Astrocyte (in vitro differentiated cells and primary cell): ENCODE results near the gene KRTAP16-1. TPM values are rescaled to one million over a fixed set of nuclear protein-coding genes. Genes with fewer than 3 reads are reported as not detected.

Source experiments
- DNase-seq: peaks from one replicate; pipeline ENCODE4 v3.0.0-alpha.2; 2010; ENCODE audit warnings: low read depth
- FAIRE-seq: peaks from 2 replicates; lab custom pipeline; 2011; peaks lifted over from hg19 to GRCh38; lab: Jason Lieb, UNC
- H2AFZ ChIP-seq: 2 replicates; pipeline ENCODE4 v1.6.0; 2012; ENCODE audit warnings: low read depth, low read length, inconsistent platforms
- H3K27ac ChIP-seq: 2 replicates; pipeline ENCODE4 v1.5.1; 2011; ENCODE audit warnings: low read depth, low read length, inconsistent platforms
- H3K27me3 ChIP-seq: 2 replicates; pipeline ENCODE4 v1.6.0; 2011; ENCODE audit warnings: low read length, inconsistent platforms; ENCODE audit not compliant: insufficient read depth
- H3K36me3 ChIP-seq: 2 replicates; pipeline ENCODE4 v1.5.1; 2011; ENCODE audit warnings: low read length, inconsistent platforms; ENCODE audit not compliant: insufficient read depth
- H3K4me1 ChIP-seq: 2 replicates; pipeline ENCODE4 v1.5.1; 2011; ENCODE audit warnings: low read length, inconsistent platforms; ENCODE audit not compliant: insufficient read depth
- H3K4me2 ChIP-seq: 2 replicates; pipeline ENCODE4 v1.6.0; 2012; ENCODE audit warnings: low read length, inconsistent platforms
- H3K4me3 ChIP-seq: 2 replicates; pipeline ENCODE4 v1.5.1; 2011; ENCODE audit warnings: low read depth, mild to moderate bottlenecking, low read length, inconsistent platforms; ENCODE audit not compliant: insufficient read depth
- H3K79me2 ChIP-seq: 2 replicates; pipeline ENCODE4 v1.6.0; 2012; ENCODE audit warnings: mild to moderate bottlenecking, low read length, inconsistent platforms; ENCODE audit not compliant: insufficient read depth
- H3K9ac ChIP-seq: 2 replicates; pipeline ENCODE4 v1.6.0; 2012; ENCODE audit warnings: mild to moderate bottlenecking, low read length, inconsistent platforms
- H3K9me3 ChIP-seq: 2 replicates; pipeline ENCODE4 v1.5.1; 2012; ENCODE audit warnings: low read depth, mild to moderate bottlenecking, low read length, inconsistent platforms; ENCODE audit not compliant: insufficient read depth
- H4K20me1 ChIP-seq: 2 replicates; pipeline ENCODE4 v1.6.0; 2012; ENCODE audit warnings: low read length, inconsistent platforms; ENCODE audit not compliant: insufficient read depth
- H3K27ac Mint-ChIP-seq: one replicate; pipeline ENCODE4 v1.8.0; 2021; ENCODE audit warnings: mild to moderate bottlenecking, mixed read lengths; ENCODE audit not compliant: unreplicated experiment
- H3K27me3 Mint-ChIP-seq: one replicate; pipeline ENCODE4 v1.8.0; 2021; ENCODE audit warnings: low read depth, mixed read lengths; ENCODE audit not compliant: unreplicated experiment
- H3K36me3 Mint-ChIP-seq: one replicate; pipeline ENCODE4 v1.8.0; 2021; ENCODE audit warnings: low read depth, mixed read lengths; ENCODE audit not compliant: unreplicated experiment
- H3K4me1 Mint-ChIP-seq: one replicate; pipeline ENCODE4 v1.8.0; 2021; ENCODE audit warnings: low read depth, mixed read lengths; ENCODE audit not compliant: unreplicated experiment
- H3K4me3 Mint-ChIP-seq: one replicate; pipeline ENCODE4 v1.8.0; 2021; ENCODE audit warnings: mild to moderate bottlenecking, moderate library complexity, mixed read lengths; ENCODE audit not compliant: unreplicated experiment
- H3K9me3 Mint-ChIP-seq: one replicate; pipeline ENCODE4 v1.8.0; 2021; ENCODE audit warnings: mild to moderate bottlenecking, mixed read lengths; ENCODE audit not compliant: unreplicated experiment
- CTCF ChIP-seq: IDR thresholded peaks from 2 replicates; pipeline ENCODE4 v1.5.1; 2011; ENCODE audit warnings: low read depth, mild to moderate bottlenecking, inconsistent platforms, low read length, moderate library complexity; ENCODE audit not compliant: insufficient read depth
- EZH2 ChIP-seq: IDR thresholded peaks from 2 replicates; pipeline ENCODE4 v1.6.1; 2012; ENCODE audit warnings: mild to moderate bottlenecking, low read length, inconsistent platforms; ENCODE audit not compliant: insufficient read depth
- total RNA-seq: library from RNA; stranded (reverse); gene quantifications from 2 replicates; pipeline ENCODE4 v1.2.1, GENCODE V29; 2021

KRTAP16-1 gene
- total RNA-seq, 1 donor from 2014 or later, result not detected

- H3K9me3 ChIP-seq, result no peaks in the 10 kb centered on the region
- no peak for DNase-seq
- Mint-ChIP-seq H3K27me3 (peaks cover 20% of the 10 kb centered on the region), H3K9me3 (no peaks in the 10 kb centered on the region), H3K4me1 (no peaks in the 10 kb centered on the region), H3K4me3 (no peak overlapping the region), H3K27ac (no peak overlapping the region), H3K36me3 (peaks cover 2% of the 10 kb centered on the region)
- H3K4me2 ChIP-seq, result no peak overlapping the region
- no peaks in the 10 kb centered on the region for H4K20me1 ChIP-seq
- no peaks in the 10 kb centered on the region for H3K4me1 ChIP-seq
- no peak overlapping the region for H2AFZ ChIP-seq
- no peaks in the 10 kb centered on the region for H3K36me3 ChIP-seq
- no peak for FAIRE-seq
- no peak overlapping the region for H3K27ac ChIP-seq
- H3K27me3 ChIP-seq, result no peaks in the 10 kb centered on the region
- H3K9ac ChIP-seq, result no peak overlapping the region
- no peaks in the 10 kb centered on the region for H3K79me2 ChIP-seq
- TF ChIP-seq EZH2 (no peak), CTCF (no peak)
- no peak overlapping the region for H3K4me3 ChIP-seq
These were observed 24.0 kb upstream of the KRTAP16-1 start for GRCh38 chr17:41333098-41333497.

DNA sequence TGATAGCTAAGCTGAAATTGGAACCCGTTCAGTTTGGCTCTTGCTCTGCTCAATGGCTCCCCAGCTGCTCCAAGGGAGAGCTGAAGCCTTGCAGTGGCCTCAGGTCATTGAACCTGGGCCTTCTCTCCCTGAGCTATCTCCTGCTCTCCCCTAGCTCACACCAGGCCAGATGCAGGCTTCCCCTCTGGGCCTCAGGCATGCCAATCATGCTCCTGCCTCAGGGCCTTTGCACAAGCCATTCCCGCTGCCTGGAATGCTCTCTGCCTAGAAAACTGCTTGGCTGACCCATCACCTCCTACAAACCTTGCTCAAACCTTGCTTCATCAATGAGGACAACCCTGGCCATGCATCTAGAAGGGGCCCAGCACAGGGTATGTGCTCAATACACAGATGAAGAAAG is 23.1 kb upstream of the KRTAP16-1 start:
- no peak for FAIRE-seq
- H3K4me3 ChIP-seq, result no peak overlapping the region

More for the DNA sequence above, 23.1 kb upstream of the KRTAP16-1 start:
- H3K27ac Mint-ChIP-seq, result no peak overlapping the region
- Histone ChIP-seq H3K27me3 (no peaks in the 10 kb centered on the region), H3K79me2 (no peaks in the 10 kb centered on the region), H3K4me1 (no peaks in the 10 kb centered on the region), H3K4me2 (no peak overlapping the region), H4K20me1 (no peaks in the 10 kb centered on the region), H3K9me3 (no peaks in the 10 kb centered on the region), H2AFZ (no peak overlapping the region), H3K27ac (no peak overlapping the region), H3K36me3 (no peaks in the 10 kb centered on the region), H3K9ac (no peak overlapping the region)
- no peaks in the 10 kb centered on the region for H3K9me3 Mint-ChIP-seq
- no peak for TF ChIP-seq CTCF
- DNase-seq, result no peak
- peaks cover 2% of the 10 kb centered on the region for H3K36me3 Mint-ChIP-seq
- no peaks in the 10 kb centered on the region for H3K4me1 Mint-ChIP-seq
- H3K27me3 Mint-ChIP-seq, result peaks cover 20% of the 10 kb centered on the region
- no peak overlapping the region for H3K4me3 Mint-ChIP-seq
